Activated B cell treated with CpG ODN at 0.5 μM for 24 hours (primary cell): ENCODE data around the gene LRRC74A. TPM values are rescaled to one million over a fixed set of nuclear protein-coding genes. Genes with fewer than 3 reads are reported as not detected.

Experiments
- ATAC-seq: fragments of 200-7000 bp; cut with Tn5 transposase; one replicate; pipeline ENCODE4 v1.10.0; 2021; ENCODE audit warnings: low read depth, mild to moderate bottlenecking, moderate library complexity
- CTCF ChIA-PET: fragments of 350-600 bp; sonication (Branson Sonifier 250); formaldehyde crosslinking; loops from one replicate; lab custom pipeline; 2021; ENCODE audit warnings: antibody characterized with exemption; lab: Charles Lee
- POLR2A ChIA-PET: fragments of 350-600 bp; sonication (Branson Sonifier 250); formaldehyde crosslinking; loops from one replicate; lab custom pipeline; 2021; ENCODE audit warnings: antibody characterized with exemption; lab: Charles Lee
- DNase-seq: peaks from one replicate; pipeline ENCODE4 v3.0.0; 2022
- H3K27ac Mint-ChIP-seq: one replicate; pipeline ENCODE4 v1.8.0; 2020; ENCODE audit warnings: mixed read lengths
- H3K27me3 Mint-ChIP-seq: one replicate; pipeline ENCODE4 v1.8.0; 2021; ENCODE audit warnings: mixed read lengths
- H3K36me3 Mint-ChIP-seq: one replicate; pipeline ENCODE4 v1.8.0; 2021; ENCODE audit warnings: low read depth, mixed read lengths
- H3K4me1 Mint-ChIP-seq: one replicate; pipeline ENCODE4 v1.8.0; 2021; ENCODE audit warnings: mixed read lengths
- H3K4me3 Mint-ChIP-seq: one replicate; pipeline ENCODE4 v1.8.0; 2020; ENCODE audit warnings: mild to moderate bottlenecking, mixed read lengths
- H3K9me3 Mint-ChIP-seq: one replicate; pipeline ENCODE4 v1.8.0; 2020; ENCODE audit warnings: mixed read lengths
- intact Hi-C: fragments of 100-400 bp; cut with micrococcal nuclease; formaldehyde crosslinking; loops from one replicate; pipeline ENCODE4 v1.15.1; 2024
- total RNA-seq: library from RNA; stranded (reverse); gene quantifications from 2 replicates; pipeline ENCODE4 v1.2.3, GENCODE V29; 2022
- TF ChIP-seq, protein P1 (sequence below): fragments of 200-600 bp; IDR thresholded peaks from one replicate; pipeline ENCODE4 v1.8.0; 2022; ENCODE audit warnings: antibody characterized with exemption, mild to moderate bottlenecking

Gene LRRC74A
- total RNA-seq, 1 donor from 2014 or later: not detected

- DNase-seq (no peak), ATAC-seq (no peak)
- no peaks in the 10 kb centered on the region for H3K9me3 Mint-ChIP-seq
- H3K36me3 Mint-ChIP-seq: peaks cover 50% of the 10 kb centered on the region
- H3K4me3 Mint-ChIP-seq: no peak overlapping the region
- intact Hi-C loops: no loop called here
- CTCF ChIA-PET: interaction anchor here (4.7 kb wide), 1 partner anchor 72 kb away, joined by 45 read pairs; no protein-coding TSS in a partner anchor
- H3K27ac Mint-ChIP-seq: no peak overlapping the region
- POLR2A ChIA-PET: no interaction called here
- H3K27me3 Mint-ChIP-seq: no peaks in the 10 kb centered on the region
- no peaks in the 10 kb centered on the region for H3K4me1 Mint-ChIP-seq
- TF ChIP-seq, protein P1, sequence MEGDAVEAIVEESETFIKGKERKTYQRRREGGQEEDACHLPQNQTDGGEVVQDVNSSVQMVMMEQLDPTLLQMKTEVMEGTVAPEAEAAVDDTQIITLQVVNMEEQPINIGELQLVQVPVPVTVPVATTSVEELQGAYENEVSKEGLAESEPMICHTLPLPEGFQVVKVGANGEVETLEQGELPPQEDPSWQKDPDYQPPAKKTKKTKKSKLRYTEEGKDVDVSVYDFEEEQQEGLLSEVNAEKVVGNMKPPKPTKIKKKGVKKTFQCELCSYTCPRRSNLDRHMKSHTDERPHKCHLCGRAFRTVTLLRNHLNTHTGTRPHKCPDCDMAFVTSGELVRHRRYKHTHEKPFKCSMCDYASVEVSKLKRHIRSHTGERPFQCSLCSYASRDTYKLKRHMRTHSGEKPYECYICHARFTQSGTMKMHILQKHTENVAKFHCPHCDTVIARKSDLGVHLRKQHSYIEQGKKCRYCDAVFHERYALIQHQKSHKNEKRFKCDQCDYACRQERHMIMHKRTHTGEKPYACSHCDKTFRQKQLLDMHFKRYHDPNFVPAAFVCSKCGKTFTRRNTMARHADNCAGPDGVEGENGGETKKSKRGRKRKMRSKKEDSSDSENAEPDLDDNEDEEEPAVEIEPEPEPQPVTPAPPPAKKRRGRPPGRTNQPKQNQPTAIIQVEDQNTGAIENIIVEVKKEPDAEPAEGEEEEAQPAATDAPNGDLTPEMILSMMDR: no peak
Observed at GRCh38 chr14:76782115-76782884, 43.9 kb upstream of the LRRC74A start.

DNA sequence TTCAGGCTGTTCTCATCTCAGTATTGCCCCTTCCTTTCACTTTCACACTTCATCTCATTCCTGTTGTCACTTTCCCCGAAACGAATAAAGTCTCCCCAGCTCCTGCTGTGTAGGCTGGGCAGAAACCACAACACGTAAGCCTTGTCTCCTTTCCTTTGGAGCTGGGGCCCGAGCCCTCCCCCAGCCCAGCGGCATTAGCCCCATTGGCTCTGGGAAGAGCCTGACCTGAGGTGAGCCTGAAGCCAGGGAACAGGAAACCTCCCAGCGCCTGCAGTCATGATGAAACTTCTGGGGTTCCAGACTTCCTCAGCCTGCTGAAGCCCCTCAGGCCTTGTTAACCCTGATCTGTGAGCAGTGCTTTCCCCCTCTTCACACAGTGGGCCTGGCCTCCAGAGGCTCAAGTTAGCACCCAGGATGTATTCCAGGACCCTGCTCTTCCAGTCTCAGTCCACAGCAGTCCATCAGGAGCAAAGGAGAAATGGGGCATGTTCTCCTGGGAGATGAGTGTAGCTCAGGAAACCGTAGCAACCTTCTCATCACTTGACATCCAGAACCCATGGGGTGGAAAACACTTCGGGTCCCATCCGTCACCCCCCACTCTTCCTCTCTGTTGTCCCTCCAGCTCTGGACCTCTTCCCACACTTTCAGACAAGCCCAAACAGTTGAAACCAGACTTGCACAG, 43.2 kb upstream of the LRRC74A start:
- Mint-ChIP-seq H3K4me1 (no peaks in the 10 kb centered on the region), H3K36me3 (peaks cover 58% of the 10 kb centered on the region)
- DNase-seq: no peak

GRCh38 chr14:76784266-76784874, 41.8 kb upstream of the LRRC74A start:
- Mint-ChIP-seq H3K9me3 (no peaks in the 10 kb centered on the region), H3K27me3 (no peaks in the 10 kb centered on the region), H3K27ac (no peak overlapping the region), H3K4me3 (no peak overlapping the region), H3K36me3 (peaks cover 71% of the 10 kb centered on the region), H3K4me1 (no peaks in the 10 kb centered on the region)
- intact Hi-C loops: loop anchor here (1.0 kb wide), 1 partner anchor 74 kb away; no protein-coding TSS in a partner anchor
- CTCF ChIA-PET: interaction anchor here (1.2 to 4.7 kb wide), 11 partner anchors 12 to 286 kb away, joined by 3 to 45 read pairs (median 4); partner anchors contain the start of gene VASH1
- DNase-seq (no peak), ATAC-seq (no peak)
- TF ChIP-seq, protein P1: no peak
- POLR2A ChIA-PET: interaction anchor here (0.5 kb wide), 1 partner anchor 243 kb away, joined by 3 read pairs; no protein-coding TSS in a partner anchor

More for the DNA sequence above, 43.2 kb upstream of the LRRC74A start:
- no peak for ATAC-seq
- Mint-ChIP-seq H3K4me3 (no peak overlapping the region), H3K27me3 (no peaks in the 10 kb centered on the region), H3K27ac (no peak overlapping the region), H3K9me3 (no peaks in the 10 kb centered on the region)
- CTCF ChIA-PET: interaction anchor here (0.6 to 4.7 kb wide), 3 partner anchors 65 to 288 kb away, joined by 3 to 45 read pairs (median 3); no protein-coding TSS in a partner anchor
- POLR2A ChIA-PET: no interaction called here
- intact Hi-C loops: no loop called here
- TF ChIP-seq, protein P1: no peak

- no peaks in the 10 kb centered on the region for H3K9me3 Mint-ChIP-seq
- DNase-seq: no peak
Observed at GRCh38 chr14:76784881-76785280, 41.3 kb upstream of the LRRC74A start.

More at GRCh38 chr14:76784881-76785280, 41.3 kb upstream of the LRRC74A start:
- peak; percentile 98 for ATAC-seq
- intact Hi-C loops: loop anchor here (1.0 kb wide), 1 partner anchor 75 kb away; no protein-coding TSS in a partner anchor
- H3K4me3 Mint-ChIP-seq: no peak overlapping the region
- CTCF ChIA-PET: interaction anchor here (1.2 to 4.7 kb wide), 11 partner anchors 13 to 286 kb away, joined by 3 to 45 read pairs (median 4); partner anchors contain the start of gene VASH1
- H3K36me3 Mint-ChIP-seq: peaks cover 73% of the 10 kb centered on the region
- no peaks in the 10 kb centered on the region for H3K4me1 Mint-ChIP-seq
- no peaks in the 10 kb centered on the region for H3K27me3 Mint-ChIP-seq
- H3K27ac Mint-ChIP-seq: peak overlapping the region; percentile 31
- POLR2A ChIA-PET: no interaction called here
- TF ChIP-seq, protein P1: no peak
